Measurements from ENCODE around the gene KCNH4.
A peak's percentile ranks its signal among the peaks of the same experiment; 100 is the strongest.

GRCh38 chr17:42116705-42117396, 64.1 kb downstream of the KCNH4 start:
- TF ChIP-seq POLR2A (IDR thresholded peaks at IDR 0.05): no peak
- peak; percentile 80 to 93 (median 92) for TF ChIP-seq CTCF (IDR thresholded peaks at IDR 0.05)

All from Peyer's patch (tissue), 4 donors.